ENCODE measurements around the gene SLC25A20.
"Not testable (repeated sequence)": the region's sequence is repeated elsewhere in the genome, so short reads cannot be mapped to it uniquely, and the experiment has no call there.

Gene SLC25A20

DNA sequence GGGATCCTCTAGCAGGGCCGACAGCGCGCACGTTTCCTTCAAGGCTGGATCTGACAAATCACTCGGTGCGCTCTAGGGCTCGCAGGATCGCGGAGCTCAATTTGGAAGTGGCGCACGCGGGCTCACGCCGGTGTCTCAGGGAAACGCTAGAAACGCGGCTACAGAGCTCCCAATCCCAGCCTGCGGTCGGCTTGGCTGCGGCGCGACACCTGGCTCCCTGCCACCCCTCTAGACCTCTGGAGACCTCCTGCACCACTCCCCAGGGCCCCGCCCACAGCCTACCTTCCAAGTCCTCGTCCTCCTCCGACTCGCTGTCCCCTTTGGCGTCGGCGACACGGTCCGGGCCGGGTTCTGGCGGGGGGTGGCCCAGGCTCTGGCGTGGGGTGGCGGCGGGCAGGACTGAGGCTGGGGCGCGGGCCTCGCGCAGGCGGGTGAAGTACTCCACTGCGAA, 51.6 kb downstream of the SLC25A20 start:
- peak; percentile 45 for DNase-seq (ENCODE audit: low spot score)

DNA sequence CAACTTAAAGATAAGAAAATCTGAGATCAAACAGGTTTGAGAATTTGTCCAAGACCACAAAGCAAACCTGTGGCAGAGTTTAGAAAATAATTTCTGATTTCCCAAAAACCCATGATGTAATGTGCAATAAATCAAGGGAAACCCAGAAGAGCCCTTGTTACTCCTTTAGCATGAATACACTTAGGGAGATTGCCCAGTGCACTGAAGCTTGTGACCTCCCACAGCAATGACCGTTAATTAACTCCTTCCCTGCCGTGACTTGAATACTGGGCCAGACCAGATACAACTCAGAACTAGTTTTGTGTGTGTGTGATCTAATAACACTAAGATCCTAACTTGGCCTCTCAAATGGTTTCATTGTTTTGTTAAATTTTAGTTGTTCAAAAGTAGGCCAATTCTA, 53.5 kb downstream of the SLC25A20 start:
- no peak for DNase-seq (ENCODE audit: low spot score)

DNA sequence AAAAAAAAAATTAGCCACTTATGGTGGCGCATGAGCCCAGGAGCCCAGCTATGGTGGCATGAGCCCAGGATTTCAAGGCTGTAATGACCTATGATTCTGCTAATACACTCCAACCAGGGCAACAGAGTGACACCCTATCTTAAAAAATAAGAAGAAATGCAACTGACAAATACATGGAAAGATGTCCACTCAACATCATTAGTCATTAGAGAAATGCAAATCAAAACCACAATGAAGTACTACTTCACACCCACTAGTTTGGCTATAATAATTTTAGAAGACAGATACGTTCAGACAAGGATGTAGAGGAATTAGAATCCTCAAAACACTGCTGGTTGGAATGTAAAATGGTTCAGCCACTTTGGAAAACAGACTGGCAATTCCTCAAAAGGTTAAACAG, 61.5 kb downstream of the SLC25A20 start:
- no peak for DNase-seq (ENCODE audit: low spot score)

DNA sequence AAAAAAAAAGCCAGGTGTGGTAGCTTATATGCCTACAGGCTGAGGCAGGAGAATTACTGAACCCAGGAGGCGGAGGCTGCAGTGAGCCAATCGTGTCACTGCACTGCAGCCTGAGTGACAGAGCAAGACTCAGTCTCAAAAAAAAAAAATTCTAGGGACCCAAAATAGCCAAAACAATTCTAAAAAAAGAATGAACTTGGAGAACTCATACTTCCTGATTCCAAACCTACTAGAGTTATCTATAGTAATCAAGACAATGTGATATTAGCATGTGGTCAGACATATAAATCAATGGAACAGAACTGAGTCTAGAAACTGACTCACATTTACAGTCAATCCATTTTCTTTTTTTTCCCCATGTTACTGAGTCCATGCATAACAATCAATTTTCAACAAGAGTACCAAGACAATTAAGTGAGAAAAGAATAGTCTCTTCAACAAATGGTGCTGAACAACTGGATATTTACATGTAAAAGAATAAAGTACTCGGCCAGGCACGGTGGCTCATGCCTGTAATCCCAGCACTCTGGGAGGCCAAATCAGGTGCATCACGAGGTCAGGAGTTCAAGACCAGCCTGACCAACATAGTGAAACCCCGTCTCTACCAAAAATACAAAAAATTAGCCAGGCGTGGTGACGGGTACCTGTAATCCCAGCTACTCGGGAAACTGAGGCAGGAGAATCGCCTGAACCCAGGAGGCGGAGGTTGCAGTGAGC, 62.9 kb downstream of the SLC25A20 start:
- DNase-seq (ENCODE audit: low spot score): no peak

DNA sequence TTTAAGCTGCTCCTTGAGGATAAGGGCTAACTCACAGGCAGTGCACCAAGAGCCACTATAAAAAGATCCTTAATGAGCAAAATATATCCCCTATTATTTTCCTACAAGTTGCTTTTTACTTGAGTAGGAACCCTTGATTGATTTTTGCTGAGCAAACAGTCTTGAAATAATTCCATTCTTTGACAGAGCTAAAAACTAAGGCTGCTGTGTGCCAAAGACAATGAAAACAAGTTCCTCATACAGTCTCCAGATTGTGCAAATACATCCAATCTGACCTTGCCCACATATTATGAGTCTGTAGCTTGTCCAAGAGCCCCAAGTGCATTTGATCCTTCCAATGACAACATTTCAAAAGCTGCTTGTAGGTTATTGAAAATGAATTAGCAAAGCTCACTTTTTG, 66.0 kb downstream of the SLC25A20 start:
- no peak for DNase-seq (ENCODE audit: low spot score)

DNA sequence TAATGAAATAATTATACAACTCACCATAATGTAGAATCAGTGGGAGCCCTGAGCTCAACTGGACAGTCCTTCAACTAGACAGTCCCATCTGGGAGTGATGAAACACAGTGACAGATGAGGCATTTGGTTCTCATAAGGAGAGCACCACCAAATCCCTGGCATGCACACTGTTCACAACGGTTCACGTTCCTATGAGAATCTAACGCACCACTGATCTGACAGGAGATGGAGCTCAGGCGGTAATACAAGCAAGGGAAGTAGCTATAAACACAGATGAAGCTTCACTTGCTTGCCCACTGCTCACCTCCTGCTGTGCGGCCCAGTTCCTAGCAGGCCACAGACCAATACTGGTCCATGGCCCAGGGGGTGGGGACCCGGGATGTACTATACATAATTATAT, 68.0 kb downstream of the SLC25A20 start:
- no peak for DNase-seq (ENCODE audit: low spot score)

DNA sequence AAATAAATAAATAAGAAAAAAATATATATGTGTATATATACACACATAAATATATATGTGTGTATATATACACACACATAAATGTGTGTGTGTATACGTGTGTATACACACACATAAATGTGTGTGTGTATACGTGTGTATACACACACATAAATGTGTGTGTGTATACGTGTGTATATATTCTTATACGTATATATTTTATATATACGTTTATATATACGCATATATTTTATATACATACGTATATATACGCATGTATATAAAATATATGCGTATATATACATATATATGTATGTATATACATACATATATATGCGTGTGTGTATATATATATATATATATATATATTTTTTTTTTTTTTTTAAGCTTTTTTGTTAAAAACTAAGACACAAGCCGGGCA, 69.2 kb downstream of the SLC25A20 start:
- not testable (repeated sequence) for DNase-seq (ENCODE audit: low spot score)

DNA sequence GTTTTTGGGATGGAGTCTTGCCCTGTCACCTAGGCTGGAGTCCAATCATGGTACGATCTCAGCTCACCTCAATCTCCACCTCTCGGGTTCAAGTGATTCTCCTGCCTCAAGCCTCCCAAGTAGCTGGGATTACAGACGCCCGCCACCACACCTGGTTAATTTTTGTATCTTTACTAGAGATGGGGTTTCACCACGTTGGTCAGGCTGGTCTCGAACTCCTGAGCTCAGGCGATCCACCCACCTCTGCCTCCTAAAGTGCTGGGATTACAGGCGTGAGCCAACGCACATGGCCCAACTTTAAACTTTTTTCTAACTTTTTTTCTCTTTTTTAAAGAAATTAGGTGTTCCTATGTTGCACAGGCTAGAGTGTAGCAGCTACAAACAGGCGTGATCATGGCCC, 70.8 kb downstream of the SLC25A20 start:
- DNase-seq (ENCODE audit: low spot score): not testable (repeated sequence)

DNA sequence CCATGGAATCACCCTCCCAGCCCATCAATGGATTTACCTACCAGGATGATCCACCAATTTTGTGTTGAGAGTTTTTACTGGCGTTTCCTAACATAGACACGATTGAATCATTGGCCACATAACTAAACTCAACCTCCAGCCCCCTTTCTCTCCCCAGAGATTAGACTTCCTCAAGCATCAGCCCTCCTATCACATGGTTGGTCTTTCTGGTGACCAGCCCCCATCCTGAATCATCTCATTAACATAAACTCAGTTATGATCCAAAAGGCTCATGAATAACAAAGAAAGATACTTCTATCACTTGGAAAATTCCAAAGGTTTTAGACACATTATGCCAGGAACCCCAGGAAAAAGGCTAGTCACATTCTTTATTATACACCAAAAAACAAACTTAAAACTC, 72.2 kb downstream of the SLC25A20 start:
- peak; percentile 58 for DNase-seq (ENCODE audit: low spot score)

DNA sequence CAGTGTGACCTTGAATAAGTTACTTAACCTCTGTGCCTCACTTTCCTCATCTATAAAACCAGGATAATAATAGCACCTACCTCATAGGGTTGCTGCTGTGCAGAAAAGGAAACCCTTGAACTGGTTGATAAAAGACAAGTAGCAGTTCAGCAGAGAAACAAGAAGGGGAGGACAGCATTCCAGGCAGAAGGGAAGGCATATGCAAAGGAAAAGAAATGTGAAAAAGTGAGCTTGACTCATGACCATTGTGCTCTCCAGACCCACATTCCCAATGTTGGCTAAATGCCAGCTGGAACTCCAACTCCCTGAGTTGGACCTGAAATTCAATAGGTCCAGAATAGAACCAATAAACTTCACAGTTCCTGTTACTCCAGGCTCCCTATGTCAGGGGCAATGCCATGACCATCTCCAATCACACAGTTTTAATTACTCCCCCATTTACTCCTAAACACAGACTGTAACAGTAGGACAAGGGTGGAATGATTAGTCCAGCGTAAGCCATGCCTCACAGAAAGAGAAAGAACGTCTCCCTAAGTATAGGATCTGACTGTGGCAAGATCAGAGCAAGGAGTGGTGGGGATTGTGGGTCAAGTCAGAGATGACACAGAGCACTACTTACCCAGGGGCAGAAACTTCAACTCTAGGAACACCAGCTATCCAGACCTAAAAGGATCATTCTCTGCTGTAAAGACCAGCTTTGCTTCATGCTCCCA, 77.9 kb downstream of the SLC25A20 start:
- peak; percentile 43 for DNase-seq (ENCODE audit: low spot score)

DNA sequence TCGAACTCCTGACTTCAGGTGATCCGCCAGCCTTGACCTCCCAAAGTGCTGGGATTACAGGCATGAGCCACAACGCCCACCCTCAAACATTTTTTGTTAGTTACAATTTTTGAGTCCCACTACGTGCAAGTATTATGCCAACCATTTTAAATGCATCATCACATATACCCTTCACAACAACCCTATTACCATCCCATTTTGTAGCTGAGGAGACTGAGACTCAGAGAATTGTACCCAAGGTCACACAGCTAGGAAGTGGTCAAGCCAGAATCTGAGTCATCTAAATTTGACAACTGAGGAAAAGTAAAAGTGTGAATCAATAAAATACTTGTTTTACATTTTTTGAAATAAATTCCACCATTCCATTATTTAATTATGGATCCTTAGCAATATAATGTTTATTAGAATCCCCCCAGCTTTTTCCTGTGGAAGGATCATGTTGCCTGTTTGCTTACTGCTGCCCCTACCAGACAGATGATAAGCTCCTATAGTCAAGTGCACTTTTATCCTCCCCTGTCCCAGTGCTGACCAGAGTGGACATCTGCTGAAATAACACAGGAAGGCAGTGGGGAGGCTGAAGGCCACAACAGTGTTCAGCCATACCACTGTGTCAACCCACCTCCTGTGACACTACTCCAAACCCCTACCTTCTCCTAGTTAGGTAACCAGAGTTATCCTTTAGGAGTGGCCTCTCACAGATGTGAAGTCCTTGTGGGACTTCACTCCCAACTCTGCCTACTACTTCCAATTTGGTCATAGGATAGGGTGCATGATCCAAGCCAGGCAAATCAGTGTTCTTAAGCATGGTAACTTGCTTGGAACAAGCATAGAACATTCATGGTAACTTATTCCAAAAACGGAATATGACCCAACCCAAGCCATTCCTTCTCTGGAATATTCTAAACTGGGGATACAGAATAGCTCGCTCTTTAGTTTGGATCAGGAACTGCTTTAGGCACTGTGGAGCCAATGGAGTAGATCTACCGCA, 79.2 kb downstream of the SLC25A20 start:
- DNase-seq (ENCODE audit: low spot score): no peak

DNA sequence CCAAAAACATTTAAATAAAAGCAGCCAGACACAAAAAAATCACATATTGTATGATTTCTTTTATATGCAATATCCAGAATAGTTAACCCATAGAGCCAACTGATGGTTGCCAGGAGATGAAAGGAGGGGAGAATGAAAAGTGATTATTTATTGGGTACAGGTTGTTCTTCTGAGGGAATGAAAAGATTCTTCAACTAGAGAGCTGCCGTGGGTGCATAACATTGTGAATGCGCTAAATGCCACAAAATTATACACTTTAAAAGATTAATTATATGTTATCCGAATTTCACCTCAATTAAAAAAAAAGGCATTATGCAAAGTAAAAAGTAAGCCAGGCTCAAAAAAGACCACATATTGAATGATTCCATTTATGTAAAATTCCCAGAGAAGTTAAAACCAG, 87.2 kb downstream of the SLC25A20 start:
- no peak for DNase-seq (ENCODE audit: low spot score)
